Thoracic aorta (tissue), 2 donors: Measurements from ENCODE around the gene SPOCK1. TPM values are rescaled to one million over a fixed set of nuclear protein-coding genes. Genes with fewer than 3 reads are reported as not detected.

Experiments used
- ATAC-seq: fragments of 150-250 bp; one replicate; pipeline ENCODE4 v1.8.0; 2017; ENCODE audit warnings: low read depth; ENCODE audit not compliant: insufficient number of reproducible peaks, low FRiP score
- DNase-seq: peaks from one replicate; pipeline ENCODE4 v3.0.0-alpha.2; 2020; ENCODE audit warnings: low spot score
- H3K27ac ChIP-seq, 2 donors: fragments of 200-600 bp; sonication (generic); 1 replicate in 1 of 2; 2 replicates in 1 of 2; pipeline ENCODE4 v1.5.1; 2016; ENCODE audit warnings: mild to moderate bottlenecking in 2 of 2, moderate library complexity in 2 of 2
- H3K27me3 ChIP-seq: fragments of 200-600 bp; sonication (generic); replicated peaks from 2 replicates; pipeline ENCODE4 v1.6.0; 2016; ENCODE audit warnings: mild to moderate bottlenecking; ENCODE audit not compliant: insufficient read depth
- H3K36me3 ChIP-seq: fragments of 200-600 bp; sonication (generic); one replicate; pipeline ENCODE4 v1.5.1; 2016
- H3K4me1 ChIP-seq, 2 donors: fragments of 200-600 bp; sonication (generic); 1 replicate in 1 of 2; 2 replicates in 1 of 2; pipeline versions ENCODE4 v1.5.1 to v1.6.0; 2016; ENCODE audit warnings: low read depth in 2 of 2, mild to moderate bottlenecking in 1 of 2; ENCODE audit not compliant: control insufficient read depth in 1 of 2
- H3K4me3 ChIP-seq: fragments of 200-600 bp; sonication (generic); 2 replicates; pipeline ENCODE4 v1.5.1; 2016; ENCODE audit warnings: mild to moderate bottlenecking
- H3K9me3 ChIP-seq: fragments of 200-600 bp; sonication (generic); 2 replicates; pipeline ENCODE4 v1.5.1; 2016
- CTCF ChIP-seq: fragments of 200-600 bp; sonication (generic); IDR thresholded peaks from one replicate; pipeline ENCODE4 v1.5.1; 2019; ENCODE audit warnings: antibody characterized with exemption
- total RNA-seq, 2 donors: library from RNA; depleted of rRNA; stranded (reverse); fragments of >200 nt; gene quantifications; one replicate each; pipeline versions ENCODE4 v1.1.0 to v1.2.3, GENCODE V29; 2016

The SPOCK1 gene
- total RNA-seq, 2 donors from 2014 or later, result 25.2 to 43.2 TPM

GRCh38 chr5:137303509-137303908 lies 195.6 kb downstream of the SPOCK1 start:
- no peaks in the 10 kb centered on the region for H3K9me3 ChIP-seq
- no peaks in the 10 kb centered on the region for H3K27me3 ChIP-seq
- DNase-seq (no peak), ATAC-seq (no peak)
- TF ChIP-seq CTCF, result no peak
- peaks cover 4 to 16% of the 10 kb centered on the region in 2 donors for H3K4me1 ChIP-seq
- H3K36me3 ChIP-seq, result no peaks in the 10 kb centered on the region
- no peak overlapping the region for H3K4me3 ChIP-seq
- no peak overlapping the region for H3K27ac ChIP-seq

- H3K4me1 ChIP-seq, result peaks cover 4 to 16% of the 10 kb centered on the region in 2 donors
- no peak overlapping the region for H3K4me3 ChIP-seq
- no peaks in the 10 kb centered on the region for H3K27me3 ChIP-seq
- H3K36me3 ChIP-seq, result no peaks in the 10 kb centered on the region
- no peak for TF ChIP-seq CTCF
- DNase-seq (no peak), ATAC-seq (peak; percentile 84)
- peak overlapping the region; percentile 40 to 43 for H3K27ac ChIP-seq
- H3K9me3 ChIP-seq, result no peaks in the 10 kb centered on the region
These were observed 198.5 kb downstream of the SPOCK1 start for GRCh38 chr5:137300411-137301240.

GRCh38 chr5:137296213-137296781 lies 202.8 kb downstream of the SPOCK1 start:
- ATAC-seq (no peak), DNase-seq (no peak)
- H3K9me3 ChIP-seq, result no peaks in the 10 kb centered on the region
- H3K4me3 ChIP-seq, result no peak overlapping the region
- H3K27me3 ChIP-seq, result no peaks in the 10 kb centered on the region
- peaks cover 4 to 16% of the 10 kb centered on the region in 2 donors for H3K4me1 ChIP-seq
- no peak overlapping the region for H3K27ac ChIP-seq
- no peaks in the 10 kb centered on the region for H3K36me3 ChIP-seq
- no peak for TF ChIP-seq CTCF

GRCh38 chr5:137294604-137295003 lies 204.5 kb downstream of the SPOCK1 start:
- ATAC-seq, result no peak
- no peak for TF ChIP-seq CTCF
- no peak overlapping the region for H3K27ac ChIP-seq
- DNase-seq, result no peak
- no peaks in the 10 kb centered on the region for H3K36me3 ChIP-seq
- no peaks in the 10 kb centered on the region for H3K27me3 ChIP-seq
- no peak overlapping the region for H3K4me3 ChIP-seq
- no peaks in the 10 kb centered on the region for H3K4me1 ChIP-seq
- no peaks in the 10 kb centered on the region for H3K9me3 ChIP-seq

- no peak overlapping the region for H3K4me3 ChIP-seq
- no peaks in the 10 kb centered on the region for H3K4me1 ChIP-seq
- no peak for TF ChIP-seq CTCF
- H3K27me3 ChIP-seq, result no peaks in the 10 kb centered on the region
- no peaks in the 10 kb centered on the region for H3K9me3 ChIP-seq
- no peaks in the 10 kb centered on the region for H3K36me3 ChIP-seq
- DNase-seq (no peak), ATAC-seq (no peak)
- H3K27ac ChIP-seq, result no peak overlapping the region
These were observed 206.6 kb downstream of the SPOCK1 start for GRCh38 chr5:137292461-137293027.
